GM23338 (cell line): ENCODE measurements around the gene EIF4G3. TPM values are rescaled to one million over a fixed set of nuclear protein-coding genes. Genes with fewer than 3 reads are reported as not detected.

Experiments used
- ATAC-seq: fragments of 200-7000 bp; cut with Tn5 transposase; 3 replicates; pipeline ENCODE4 v1.9.1; 2020
- DNase-seq: peaks from one replicate; pipeline ENCODE4 v3.0.0-alpha.2; 2015; ENCODE audit warnings: low spot score
- H2AFZ ChIP-seq: fragments of 200-600 bp; sonication (generic); 2 replicates; pipeline ENCODE4 v1.8.0; 2016; ENCODE audit warnings: antibody characterized with exemption, mild to moderate bottlenecking, moderate library complexity
- H3F3A ChIP-seq: fragments of 200-600 bp; sonication (generic); replicated peaks from 2 replicates; pipeline ENCODE4 v1.8.0; 2017; ENCODE audit warnings: antibody characterized with exemption, mixed run types, low read depth
- H3K27ac ChIP-seq: fragments of 200-600 bp; sonication (generic); 2 replicates; pipeline ENCODE4 v1.6.1; 2016; ENCODE audit warnings: low read depth
- H3K27me3 ChIP-seq: fragments of 200-600 bp; sonication (generic); 2 replicates; pipeline ENCODE4 v1.8.0; 2016; ENCODE audit warnings: mild to moderate bottlenecking, mixed run types, moderate library complexity; ENCODE audit not compliant: insufficient read depth
- H3K36me3 ChIP-seq: fragments of 200-600 bp; sonication (generic); 2 replicates; pipeline ENCODE4 v1.8.0; 2016; ENCODE audit warnings: mild to moderate bottlenecking; ENCODE audit not compliant: insufficient read depth
- H3K4me1 ChIP-seq: fragments of 200-600 bp; sonication (generic); 2 replicates; pipeline ENCODE4 v1.8.0; 2016; ENCODE audit warnings: mild to moderate bottlenecking, moderate library complexity; ENCODE audit not compliant: insufficient read depth
- H3K4me2 ChIP-seq: fragments of 200-600 bp; sonication (generic); 2 replicates; pipeline ENCODE4 v1.7.1; 2017; ENCODE audit warnings: mixed run types
- H3K4me3 ChIP-seq: fragments of 200-600 bp; sonication (generic); 2 replicates; pipeline ENCODE4 v1.6.1; 2016; ENCODE audit warnings: mixed run types
- H3K79me2 ChIP-seq: fragments of 200-600 bp; sonication (generic); replicated peaks from 2 replicates; pipeline ENCODE4 v1.8.0; 2017; ENCODE audit warnings: mild to moderate bottlenecking; ENCODE audit not compliant: insufficient read depth
- H3K9me2 ChIP-seq: fragments of 200-600 bp; sonication (generic); 2 replicates; pipeline ENCODE4 v1.8.0; 2017; ENCODE audit not compliant: insufficient read depth
- H4K20me1 ChIP-seq: fragments of 200-600 bp; sonication (generic); replicated peaks from 2 replicates; pipeline ENCODE4 v1.8.0; 2017; ENCODE audit warnings: mild to moderate bottlenecking; ENCODE audit not compliant: insufficient read depth
- H3K27ac Mint-ChIP-seq: 2 replicates; pipeline ENCODE4 v1.8.0; 2020; ENCODE audit warnings: inconsistent platforms, mild to moderate bottlenecking, moderate library complexity, mixed read lengths
- H3K27me3 Mint-ChIP-seq: 3 replicates; pipeline ENCODE4 v1.8.0; 2022; ENCODE audit warnings: low read depth, mild to moderate bottlenecking, moderate library complexity, mixed read lengths, inconsistent platforms; ENCODE audit not compliant: insufficient read depth, poor library complexity
- H3K36me3 Mint-ChIP-seq: 3 replicates; pipeline ENCODE4 v1.8.0; 2021; ENCODE audit warnings: low read depth, mild to moderate bottlenecking, inconsistent platforms, moderate library complexity, mixed read lengths
- H3K4me1 Mint-ChIP-seq: 3 replicates; pipeline ENCODE4 v1.8.0; 2020; ENCODE audit warnings: mild to moderate bottlenecking, inconsistent platforms, mixed read lengths
- H3K4me3 Mint-ChIP-seq: 3 replicates; pipeline ENCODE4 v1.8.0; 2021; ENCODE audit warnings: moderate library complexity, mild to moderate bottlenecking, inconsistent platforms, mixed read lengths
- H3K9me3 Mint-ChIP-seq: 3 replicates; pipeline ENCODE4 v1.8.0; 2020; ENCODE audit warnings: moderate library complexity, mild to moderate bottlenecking, inconsistent platforms, mixed read lengths
- CREB1 ChIP-seq: fragments of 250-450 bp; sonication (Bioruptor Pico); IDR thresholded peaks from 2 replicates; pipeline ENCODE4 v1.5.0; 2020; ENCODE audit warnings: low read depth, mild to moderate bottlenecking, moderate library complexity
- CTCF ChIP-seq, 2 experiments: fragments of 200-600 bp in 1 of 2; sonication (generic) in 1 of 2; conservative IDR thresholded peaks; 2 replicates each; pipeline versions ENCODE4 v1.5.1 to v1.6.1; 2016 to 2017; ENCODE audit warnings: antibody characterized with exemption in 2 of 2, low read depth in 2 of 2, mild to moderate bottlenecking in 2 of 2, moderate library complexity in 1 of 2
- EZH2phosphoT487 ChIP-seq: fragments of 200-600 bp; sonication (generic); IDR thresholded peaks from one replicate; pipeline ENCODE4 v1.8.1; 2018; ENCODE audit warnings: antibody characterized with exemption; ENCODE audit not compliant: unreplicated experiment
- JUNB ChIP-seq: IDR thresholded peaks from one replicate; pipeline ENCODE4 v1.6.1; 2016; ENCODE audit warnings: antibody characterized with exemption; ENCODE audit not compliant: unreplicated experiment
- POLR2AphosphoS5 ChIP-seq: IDR thresholded peaks from 2 replicates; pipeline ENCODE4 v1.6.1; 2016; ENCODE audit warnings: antibody characterized with exemption, low read depth
- REST ChIP-seq: IDR thresholded peaks from one replicate; pipeline ENCODE4 v1.6.1; 2018; ENCODE audit warnings: antibody characterized with exemption; ENCODE audit not compliant: unreplicated experiment
- ZNF114 ChIP-seq: fragments of 250-450 bp; sonication (Bioruptor Pico); IDR thresholded peaks from 2 replicates; pipeline ENCODE4 v1.5.0; 2020; ENCODE audit warnings: mild to moderate bottlenecking, moderate library complexity
- ZNF331 ChIP-seq: fragments of 250-450 bp; sonication (Bioruptor Pico); IDR thresholded peaks from 2 replicates; pipeline ENCODE4 v1.5.0; 2020; ENCODE audit warnings: low read depth, mild to moderate bottlenecking, moderate library complexity
- ZNF462 ChIP-seq: fragments of 250-450 bp; sonication (Bioruptor Pico); IDR thresholded peaks from 2 replicates; pipeline ENCODE4 v1.5.0; 2020; ENCODE audit warnings: mild to moderate bottlenecking, moderate library complexity
- polyA plus RNA-seq: library from polyadenylated mRNA; unstranded; fragments of >200 nt; fragmentation: Nextera tagmentation; extraction: Ambion mirVana; gene quantifications from 2 replicates; pipeline ENCODE4 v1.2.1, GENCODE V29; 2016
- total RNA-seq: library from RNA; depleted of rRNA; stranded (reverse); fragments of >200 nt; shearing (Covaris generic); gene quantifications from 2 replicates; pipeline ENCODE4 v1.2.3, GENCODE V29; 2014

Gene EIF4G3
- total and polyA plus RNA-seq, 2 experiments from 2014 or later, result 37.9 to 68.1 TPM

- no peak for TF ChIP-seq REST
- TF ChIP-seq POLR2AphosphoS5, result no peak
Observed at GRCh38 chr1:20930427-20930826, 246.3 kb downstream of the EIF4G3 start (continued).

GRCh38 chr1:20928146-20928545 is 248.6 kb downstream of the EIF4G3 start:
- ATAC-seq, result no peak
- peaks cover 3% of the 10 kb centered on the region; the same call in 2 of the 3 replicates for H3K36me3 Mint-ChIP-seq
- TF ChIP-seq POLR2AphosphoS5, result no peak
- TF ChIP-seq CREB1, result no peak
- no peak for TF ChIP-seq ZNF462 (CRISPR knock-in tag)
- TF ChIP-seq JUNB, result no peak
- no peak for TF ChIP-seq CTCF (conservative IDR thresholded peaks at IDR 0.05; ENCODE audit: low read depth in 2 of 2)
- TF ChIP-seq ZNF114 (CRISPR knock-in tag), result no peak
- TF ChIP-seq ZNF331 (CRISPR knock-in tag), result no peak
- TF ChIP-seq EZH2phosphoT487, result no peak
- TF ChIP-seq REST, result no peak

More at GRCh38 chr1:20928146-20928545, 248.6 kb downstream of the EIF4G3 start:
- Histone ChIP-seq H3K4me2 (no peak overlapping the region), H4K20me1 (no peaks in the 10 kb centered on the region; the same call in 1 of the 2 replicates), H2AFZ (no peak overlapping the region), H3K4me1 (no peaks in the 10 kb centered on the region), H3K79me2 (no peaks in the 10 kb centered on the region), H3F3A (no peaks in the 10 kb centered on the region), H3K4me3 (no peak overlapping the region), H3K9me2 (no peaks in the 10 kb centered on the region), H3K27ac (no peak overlapping the region), H3K27me3 (no peaks in the 10 kb centered on the region), H3K36me3 (peaks cover 11% of the 10 kb centered on the region)
- H3K27me3 Mint-ChIP-seq, result no peaks in the 10 kb centered on the region
- no peak overlapping the region for H3K27ac Mint-ChIP-seq
- H3K9me3 Mint-ChIP-seq, result no peaks in the 10 kb centered on the region
- no peaks in the 10 kb centered on the region for H3K4me1 Mint-ChIP-seq
- no peak overlapping the region for H3K4me3 Mint-ChIP-seq
- DNase-seq, result no peak
